Caco-2 (cell line): ENCODE measurements around the gene FAM186B. TPM values are rescaled to one million over a fixed set of nuclear protein-coding genes. Genes with fewer than 3 reads are reported as not detected.

Experiments
- BruUV-seq: library from RNA; stranded (reverse); fragments of 400-500 nt; replicated peaks from 2 replicates; lab custom pipeline; 2021; lab: Mats Ljungman, UMichigan
- CTCF ChIA-PET: fragments of 300-600 bp; sonication (Branson Sonifier 250); formaldehyde crosslinking; loops from one replicate; lab custom pipeline; 2022; ENCODE audit warnings: antibody characterized with exemption; lab: Charles Lee
- POLR2A ChIA-PET: fragments of 300-600 bp; sonication (Branson Sonifier 250); formaldehyde crosslinking; loops from one replicate; lab custom pipeline; 2022; ENCODE audit warnings: antibody characterized with exemption; lab: Charles Lee
- DNase-seq, 2 experiments: peaks; one replicate each; pipeline versions ENCODE4 v3.0.0 to v3.0.0-alpha.2; 2020 to 2022
- H3K27me3 ChIP-seq: replicated peaks from 2 replicates; pipeline ENCODE4 v1.6.0; 2011; ENCODE audit warnings: low read length; ENCODE audit not compliant: control insufficient read depth, insufficient read depth
- H3K36me3 ChIP-seq: 2 replicates; pipeline ENCODE4 v1.5.1; 2011; ENCODE audit warnings: low read length; ENCODE audit not compliant: control insufficient read depth, insufficient read depth
- H3K4me1 ChIP-seq: fragments of 250-450 bp; sonication (Bioruptor Pico); 2 replicates; pipeline ENCODE4 v1.5.1; 2020; ENCODE audit warnings: mild to moderate bottlenecking
- H3K4me3 ChIP-seq: 2 replicates; pipeline ENCODE4 v1.5.1; 2011; ENCODE audit warnings: low read depth, mild to moderate bottlenecking, control low read depth, low read length
- H3K9me3 ChIP-seq: fragments of 250-450 bp; sonication (Bioruptor Pico); 2 replicates; pipeline ENCODE4 v1.5.1; 2020; ENCODE audit warnings: mild to moderate bottlenecking, moderate library complexity
- H3K27ac Mint-ChIP-seq: one replicate; pipeline ENCODE4 v1.8.0; 2022; ENCODE audit warnings: mixed read lengths; ENCODE audit not compliant: unreplicated experiment
- H3K27me3 Mint-ChIP-seq: one replicate; pipeline ENCODE4 v1.8.0; 2022; ENCODE audit warnings: mixed read lengths; ENCODE audit not compliant: insufficient read depth, unreplicated experiment
- H3K36me3 Mint-ChIP-seq: one replicate; pipeline ENCODE4 v1.8.0; 2022; ENCODE audit warnings: mild to moderate bottlenecking, mixed read lengths; ENCODE audit not compliant: insufficient read depth, unreplicated experiment
- H3K4me1 Mint-ChIP-seq: one replicate; pipeline ENCODE4 v1.8.0; 2022; ENCODE audit warnings: low read depth, mixed read lengths; ENCODE audit not compliant: unreplicated experiment
- H3K4me3 Mint-ChIP-seq: one replicate; pipeline ENCODE4 v1.8.0; 2022; ENCODE audit warnings: mild to moderate bottlenecking, moderate library complexity, mixed read lengths; ENCODE audit not compliant: unreplicated experiment
- H3K9me3 Mint-ChIP-seq: one replicate; pipeline ENCODE4 v1.8.0; 2022; ENCODE audit warnings: mixed read lengths; ENCODE audit not compliant: unreplicated experiment
- intact Hi-C: fragments of 100-400 bp; cut with micrococcal nuclease; formaldehyde crosslinking; loops from one replicate; pipeline ENCODE4 v1.10.0; 2022; ENCODE audit not compliant: unreplicated experiment
- total RNA-seq: library from RNA; stranded (reverse); gene quantifications from 2 replicates; pipeline ENCODE4 v1.2.3, GENCODE V29; 2022
- TF ChIP-seq, protein P1 (sequence below), 2 experiments: fragments of 200-600 bp in 1 of 2; IDR thresholded peaks; 1 replicate in 1 of 2; 2 replicates in 1 of 2; pipeline versions ENCODE4 v1.5.1 to v1.8.0; 2011 to 2022; ENCODE audit warnings: antibody characterized with exemption in 1 of 2, control low read depth in 1 of 2, inconsistent platforms in 1 of 2, low read depth in 1 of 2, low read length in 1 of 2, mild to moderate bottlenecking in 1 of 2, moderate library complexity in 1 of 2; ENCODE audit not compliant: insufficient read depth in 1 of 2, severe bottlenecking in 1 of 2, unreplicated experiment in 1 of 2

Gene FAM186B
- total RNA-seq, 1 experiment from 2014 or later = 2.2 TPM

DNA sequence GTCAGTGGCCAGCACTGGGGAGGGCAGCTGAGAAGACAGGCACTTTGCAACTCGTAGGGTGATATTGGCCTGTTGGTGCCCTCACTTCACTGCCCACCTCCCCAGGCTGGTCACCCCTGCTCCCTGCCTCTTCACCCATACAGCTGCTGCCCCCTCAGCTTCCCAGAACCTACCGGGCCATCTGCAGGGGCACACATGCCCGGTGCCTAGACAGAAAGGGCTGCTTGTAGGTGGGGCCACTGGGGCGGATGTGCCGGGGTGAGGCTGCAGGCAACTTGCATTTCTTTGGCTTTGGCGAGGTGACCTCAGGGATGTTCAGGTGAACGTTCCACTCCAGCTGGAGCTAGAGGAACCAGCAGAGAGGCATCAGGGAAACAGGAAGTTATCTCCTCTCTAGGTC, 17.2 kb downstream of the FAM186B start:
- Mint-ChIP-seq H3K4me3 (no peak overlapping the region), H3K36me3 (peaks cover 11% of the 10 kb centered on the region), H3K27ac (no peak overlapping the region), H3K4me1 (no peaks in the 10 kb centered on the region), H3K27me3 (no peaks in the 10 kb centered on the region), H3K9me3 (peaks cover 11% of the 10 kb centered on the region)
- Histone ChIP-seq H3K4me1 (peaks cover 3% of the 10 kb centered on the region; the same call in 1 of the 2 replicates), H3K36me3 (peaks cover 4% of the 10 kb centered on the region; the same call in 1 of the 2 replicates), H3K4me3 (no peak overlapping the region), H3K27me3 (no peaks in the 10 kb centered on the region), H3K9me3 (no peaks in the 10 kb centered on the region)
- intact Hi-C loops = no loop called here
- ChIA-PET POLR2A (no interaction called here), CTCF (no interaction called here)
- TF ChIP-seq, protein P1, sequence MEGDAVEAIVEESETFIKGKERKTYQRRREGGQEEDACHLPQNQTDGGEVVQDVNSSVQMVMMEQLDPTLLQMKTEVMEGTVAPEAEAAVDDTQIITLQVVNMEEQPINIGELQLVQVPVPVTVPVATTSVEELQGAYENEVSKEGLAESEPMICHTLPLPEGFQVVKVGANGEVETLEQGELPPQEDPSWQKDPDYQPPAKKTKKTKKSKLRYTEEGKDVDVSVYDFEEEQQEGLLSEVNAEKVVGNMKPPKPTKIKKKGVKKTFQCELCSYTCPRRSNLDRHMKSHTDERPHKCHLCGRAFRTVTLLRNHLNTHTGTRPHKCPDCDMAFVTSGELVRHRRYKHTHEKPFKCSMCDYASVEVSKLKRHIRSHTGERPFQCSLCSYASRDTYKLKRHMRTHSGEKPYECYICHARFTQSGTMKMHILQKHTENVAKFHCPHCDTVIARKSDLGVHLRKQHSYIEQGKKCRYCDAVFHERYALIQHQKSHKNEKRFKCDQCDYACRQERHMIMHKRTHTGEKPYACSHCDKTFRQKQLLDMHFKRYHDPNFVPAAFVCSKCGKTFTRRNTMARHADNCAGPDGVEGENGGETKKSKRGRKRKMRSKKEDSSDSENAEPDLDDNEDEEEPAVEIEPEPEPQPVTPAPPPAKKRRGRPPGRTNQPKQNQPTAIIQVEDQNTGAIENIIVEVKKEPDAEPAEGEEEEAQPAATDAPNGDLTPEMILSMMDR (IDR thresholded peaks at IDR 0.05; ENCODE audit: insufficient read depth in 1 of 2, low read depth in 1 of 2, low read length in 1 of 2, severe bottlenecking in 1 of 2, unreplicated experiment in 1 of 2) = no peak
- no TSS peak for BruUV-seq
- no peak for DNase-seq

DNA sequence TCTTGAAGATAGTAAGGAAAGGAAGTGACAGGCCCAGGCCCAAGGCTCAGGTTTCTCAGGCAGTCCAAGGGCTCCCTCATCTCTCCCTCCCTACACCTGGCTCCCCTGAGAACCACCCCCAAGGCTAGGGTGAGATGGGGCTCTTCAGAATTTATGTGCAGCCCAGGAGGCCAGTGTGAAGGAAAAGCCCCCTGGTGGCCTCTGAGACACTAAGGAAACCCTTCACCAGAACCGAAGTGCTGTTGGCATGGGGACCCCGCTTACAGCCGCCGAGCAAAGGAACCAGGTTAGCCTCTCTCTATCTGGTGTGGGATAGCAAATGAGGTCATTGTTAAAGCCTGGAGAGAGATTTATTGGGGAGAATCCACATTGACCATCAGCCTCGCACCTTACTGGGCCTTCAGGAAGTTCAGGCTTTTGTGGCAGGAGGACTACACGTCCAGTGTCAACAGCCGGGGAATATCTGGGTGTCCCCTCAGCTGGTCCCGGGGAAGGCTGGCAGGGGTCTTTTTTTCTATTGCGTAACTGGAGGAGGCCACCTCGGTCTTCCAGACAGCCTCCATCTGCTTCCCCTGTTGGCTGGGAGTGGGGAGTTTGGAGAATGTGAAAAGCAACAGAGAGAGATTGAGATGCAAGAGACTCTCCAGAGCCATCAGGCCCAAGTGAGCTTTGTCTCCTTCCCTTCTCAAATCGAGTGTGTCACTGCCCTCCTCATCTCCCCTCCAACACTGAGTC, 18.1 kb downstream of the FAM186B start:
- TF ChIP-seq, protein P1 (IDR thresholded peaks at IDR 0.05; ENCODE audit: insufficient read depth in 1 of 2, low read depth in 1 of 2, low read length in 1 of 2, severe bottlenecking in 1 of 2, unreplicated experiment in 1 of 2) = peak; percentile 31 to 32
- Histone ChIP-seq H3K27me3 (no peaks in the 10 kb centered on the region), H3K4me3 (no peak overlapping the region), H3K9me3 (no peaks in the 10 kb centered on the region), H3K36me3 (peaks cover 4% of the 10 kb centered on the region; the same call in 1 of the 2 replicates), H3K4me1 (peaks cover 10% of the 10 kb centered on the region)
- ChIA-PET POLR2A (no interaction called here), CTCF (no interaction called here)
- Mint-ChIP-seq H3K27me3 (no peaks in the 10 kb centered on the region), H3K9me3 (peaks cover 1% of the 10 kb centered on the region), H3K27ac (no peak overlapping the region), H3K36me3 (peaks cover 16% of the 10 kb centered on the region), H3K4me1 (peaks cover 6% of the 10 kb centered on the region), H3K4me3 (no peak overlapping the region)
- intact Hi-C loops = no loop called here
- DNase-seq = no peak
- no TSS peak for BruUV-seq

DNA sequence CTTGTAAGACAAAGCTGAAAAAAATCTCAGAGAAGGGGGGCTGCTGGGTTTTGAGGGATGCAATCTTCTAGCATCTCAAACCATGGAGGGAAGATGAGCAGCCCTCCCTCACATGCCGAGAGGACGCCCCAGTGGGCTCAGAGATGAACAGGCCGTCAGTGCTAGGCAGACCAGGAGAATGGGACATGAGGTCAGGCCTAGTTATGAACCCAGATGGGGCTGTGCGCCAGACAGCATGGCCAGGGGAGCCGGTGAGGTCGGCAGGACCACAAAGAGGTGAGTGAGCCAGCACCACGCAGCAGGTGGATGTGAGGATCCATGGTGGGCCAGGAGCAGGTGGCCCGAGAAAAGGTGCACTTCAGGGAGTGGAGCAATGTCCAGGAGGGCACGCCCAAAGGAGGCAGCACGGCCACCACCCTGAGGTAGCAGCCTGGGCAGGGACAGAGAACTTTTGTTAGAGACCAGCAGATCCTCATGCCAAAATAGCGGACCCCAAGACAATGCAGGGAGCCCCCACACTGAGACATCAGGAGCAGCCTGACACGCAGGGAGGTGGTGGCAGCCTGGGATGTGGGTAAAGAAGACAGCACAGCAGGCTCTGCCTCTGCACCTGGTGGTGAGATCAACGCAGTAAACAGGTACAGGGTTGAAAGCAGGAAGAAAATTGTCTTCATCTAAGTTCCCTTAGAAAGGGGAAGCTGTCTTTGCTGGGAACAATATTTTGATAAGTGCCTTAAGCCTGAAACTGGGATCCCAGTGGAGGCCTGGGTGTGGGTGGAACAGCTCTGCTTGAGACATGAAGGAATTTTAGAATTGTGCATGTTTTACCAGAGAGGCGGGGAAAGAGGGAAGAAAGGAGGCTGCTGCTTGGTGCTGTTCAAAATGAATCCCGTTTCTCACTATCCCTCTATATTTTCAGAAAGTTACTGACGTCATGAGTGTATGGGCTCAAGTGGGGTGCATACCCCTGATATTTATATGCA, 19.7 kb downstream of the FAM186B start:
- Histone ChIP-seq H3K27me3 (no peaks in the 10 kb centered on the region), H3K36me3 (peaks cover 4% of the 10 kb centered on the region; the same call in 1 of the 2 replicates), H3K4me1 (peaks cover 21% of the 10 kb centered on the region), H3K4me3 (no peak overlapping the region), H3K9me3 (no peaks in the 10 kb centered on the region)
- Mint-ChIP-seq H3K9me3 (no peaks in the 10 kb centered on the region), H3K4me1 (peaks cover 20% of the 10 kb centered on the region), H3K27me3 (no peaks in the 10 kb centered on the region), H3K36me3 (peaks cover 18% of the 10 kb centered on the region), H3K27ac (peak overlapping the region; percentile 10), H3K4me3 (no peak overlapping the region)
- no peak for DNase-seq
- TF ChIP-seq, protein P1 (IDR thresholded peaks at IDR 0.05; ENCODE audit: insufficient read depth in 1 of 2, low read depth in 1 of 2, low read length in 1 of 2, severe bottlenecking in 1 of 2, unreplicated experiment in 1 of 2) = no peak
- ChIA-PET POLR2A (no interaction called here), CTCF (no interaction called here)
- intact Hi-C loops = no loop called here
- no TSS peak for BruUV-seq
